Right lobe of liver (tissue), 4 donors: ENCODE results near the gene NCCRP1.

Experiments used
- CTCF ChIP-seq, 4 donors: fragments of 200-600 bp in 3 of 4; fragments of 450-650 bp in 1 of 4; IDR thresholded peaks; one replicate each; pipeline versions ENCODE4 v1.5.1 to v1.8.0; 2016 to 2022; ENCODE audit warnings: antibody characterized with exemption in 4 of 4, mild to moderate bottlenecking in 2 of 4
- POLR2A ChIP-seq: fragments of 450-650 bp; IDR thresholded peaks from one replicate; pipeline ENCODE4 v1.6.1; 2017; ENCODE audit warnings: antibody characterized with exemption, mild to moderate bottlenecking
- donor health status: DM: no; HTN: no; CAD: no.
- donor health status: DM: no; HTN: no; CAD: no.
- donor health status: DM: no; HTN: yes; CAD: no.

- no peak for TF ChIP-seq CTCF (IDR thresholded peaks at IDR 0.05)
- TF ChIP-seq POLR2A = no peak
Observed at GRCh38 chr19:39208175-39208795, 11.5 kb downstream of the NCCRP1 start.
